ENCODE results near the gene LIMS3.
"Not testable (repeated sequence)": the region's sequence is repeated elsewhere in the genome, so short reads cannot be mapped to it uniquely, and the experiment has no call there.

DNA sequence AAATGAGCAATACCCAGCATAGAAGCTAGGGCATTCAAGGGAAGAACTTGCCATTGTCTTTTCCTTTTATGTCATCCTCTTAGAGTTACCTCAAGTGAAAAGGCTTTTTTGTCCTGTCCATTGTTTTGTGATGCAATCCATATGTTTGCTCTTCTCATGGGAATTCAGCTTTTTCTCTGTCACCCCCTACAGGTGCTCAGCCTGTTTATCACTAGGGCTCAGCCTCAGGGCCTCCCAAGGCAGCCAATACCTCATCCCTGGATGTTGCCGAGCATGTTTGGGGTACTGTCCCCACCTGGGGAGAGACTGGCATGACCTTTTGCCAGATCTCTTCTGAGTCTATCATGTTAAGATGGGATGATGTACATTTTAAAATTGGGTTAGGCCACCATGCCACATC, 65.5 kb downstream of the LIMS3 start:
- not testable (repeated sequence) for TF ChIP-seq POLR2A (IDR thresholded peaks at IDR 0.05)
- TF ChIP-seq, protein P1, sequence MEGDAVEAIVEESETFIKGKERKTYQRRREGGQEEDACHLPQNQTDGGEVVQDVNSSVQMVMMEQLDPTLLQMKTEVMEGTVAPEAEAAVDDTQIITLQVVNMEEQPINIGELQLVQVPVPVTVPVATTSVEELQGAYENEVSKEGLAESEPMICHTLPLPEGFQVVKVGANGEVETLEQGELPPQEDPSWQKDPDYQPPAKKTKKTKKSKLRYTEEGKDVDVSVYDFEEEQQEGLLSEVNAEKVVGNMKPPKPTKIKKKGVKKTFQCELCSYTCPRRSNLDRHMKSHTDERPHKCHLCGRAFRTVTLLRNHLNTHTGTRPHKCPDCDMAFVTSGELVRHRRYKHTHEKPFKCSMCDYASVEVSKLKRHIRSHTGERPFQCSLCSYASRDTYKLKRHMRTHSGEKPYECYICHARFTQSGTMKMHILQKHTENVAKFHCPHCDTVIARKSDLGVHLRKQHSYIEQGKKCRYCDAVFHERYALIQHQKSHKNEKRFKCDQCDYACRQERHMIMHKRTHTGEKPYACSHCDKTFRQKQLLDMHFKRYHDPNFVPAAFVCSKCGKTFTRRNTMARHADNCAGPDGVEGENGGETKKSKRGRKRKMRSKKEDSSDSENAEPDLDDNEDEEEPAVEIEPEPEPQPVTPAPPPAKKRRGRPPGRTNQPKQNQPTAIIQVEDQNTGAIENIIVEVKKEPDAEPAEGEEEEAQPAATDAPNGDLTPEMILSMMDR (IDR thresholded peaks at IDR 0.05): not testable (repeated sequence)

Data from Peyer's patch (tissue), 4 donors.